GM18861 (cell line): ENCODE measurements around the gene CMTM5.

Experiments
- ATAC-seq: cut with Tn5 transposase; IDR thresholded peaks from one replicate; pipeline ENCODE4 v1.9.1; 2021; ENCODE audit not compliant: unreplicated experiment

Gene CMTM5

GRCh38 chr14:23376482-23377197 lies at the start of gene CMTM5:
CMTM5 (plus strand) TSS chr14:23377046; CDS start chr14:23377252, 206 bp downstream.
- no peak for ATAC-seq

GRCh38 chr14:23327947-23328744 lies 48.7 kb upstream of the CMTM5 start:
- ATAC-seq = peak; percentile 49

- ATAC-seq = no peak
Measured at GRCh38 chr14:23335623-23336022, 41.2 kb upstream of the CMTM5 start.

- ATAC-seq = no peak
Measured at GRCh38 chr14:23339506-23340268, 37.2 kb upstream of the CMTM5 start.

- no peak for ATAC-seq
Measured at GRCh38 chr14:23344481-23344880, 32.4 kb upstream of the CMTM5 start.

- no peak for ATAC-seq
Measured at GRCh38 chr14:23345987-23346692, 30.7 kb upstream of the CMTM5 start.

- ATAC-seq = no peak
Measured at GRCh38 chr14:23346693-23347405, 30.0 kb upstream of the CMTM5 start.

- no peak for ATAC-seq
Measured at GRCh38 chr14:23347406-23348296, 29.2 kb upstream of the CMTM5 start.

- ATAC-seq = no peak
Measured at GRCh38 chr14:23348297-23348655, 28.6 kb upstream of the CMTM5 start.

- ATAC-seq = no peak
Measured at GRCh38 chr14:23349156-23349845, 27.5 kb upstream of the CMTM5 start.

GRCh38 chr14:23351681-23352505 lies 25.0 kb upstream of the CMTM5 start:
- no peak for ATAC-seq

- no peak for ATAC-seq
Measured at GRCh38 chr14:23352506-23353432, 24.1 kb upstream of the CMTM5 start, which contains the start of gene SLC22A17. SLC22A17 (minus strand) TSS chr14:23352887.

- no peak for ATAC-seq
Measured at GRCh38 chr14:23353433-23353780, 23.4 kb upstream of the CMTM5 start.

GRCh38 chr14:23354990-23355389 lies 21.9 kb upstream of the CMTM5 start:
- no peak for ATAC-seq

GRCh38 chr14:23355871-23356435 lies 20.9 kb upstream of the CMTM5 start:
- ATAC-seq = no peak

GRCh38 chr14:23356662-23357061 lies 20.2 kb upstream of the CMTM5 start:
- no peak for ATAC-seq

- ATAC-seq = no peak
Measured at GRCh38 chr14:23357261-23357660, 19.6 kb upstream of the CMTM5 start.
